ENCODE data around the gene TNIP2.
"Not testable (repeated sequence)": the region's sequence is repeated elsewhere in the genome, so short reads cannot be mapped to it uniquely, and the experiment has no call there.

- not testable (repeated sequence) for TF ChIP-seq CTCF (IDR thresholded peaks at IDR 0.05; ENCODE audit: low read length); EZH2 (optimal IDR thresholded peaks at IDR 0.05; ENCODE audit: low read depth, low read length)
Measured at GRCh38 chr4:2762486-2763370, 6.6 kb upstream of the TNIP2 start.

Measured in MM.1S (cell line).